ENCODE results near the gene CBL. TPM values are rescaled to one million over a fixed set of nuclear protein-coding genes. Genes with fewer than 3 reads are reported as not detected.
A peak's percentile ranks its signal among the peaks of the same experiment; 100 is the strongest.

Gene CBL
- total RNA-seq, 4 donors from 2014 or later: 9.9 to 14.2 (median 12.4) TPM

GRCh38 chr11:119202554-119202953 lies 3.6 kb upstream of the CBL start:
- TF ChIP-seq, protein P1, sequence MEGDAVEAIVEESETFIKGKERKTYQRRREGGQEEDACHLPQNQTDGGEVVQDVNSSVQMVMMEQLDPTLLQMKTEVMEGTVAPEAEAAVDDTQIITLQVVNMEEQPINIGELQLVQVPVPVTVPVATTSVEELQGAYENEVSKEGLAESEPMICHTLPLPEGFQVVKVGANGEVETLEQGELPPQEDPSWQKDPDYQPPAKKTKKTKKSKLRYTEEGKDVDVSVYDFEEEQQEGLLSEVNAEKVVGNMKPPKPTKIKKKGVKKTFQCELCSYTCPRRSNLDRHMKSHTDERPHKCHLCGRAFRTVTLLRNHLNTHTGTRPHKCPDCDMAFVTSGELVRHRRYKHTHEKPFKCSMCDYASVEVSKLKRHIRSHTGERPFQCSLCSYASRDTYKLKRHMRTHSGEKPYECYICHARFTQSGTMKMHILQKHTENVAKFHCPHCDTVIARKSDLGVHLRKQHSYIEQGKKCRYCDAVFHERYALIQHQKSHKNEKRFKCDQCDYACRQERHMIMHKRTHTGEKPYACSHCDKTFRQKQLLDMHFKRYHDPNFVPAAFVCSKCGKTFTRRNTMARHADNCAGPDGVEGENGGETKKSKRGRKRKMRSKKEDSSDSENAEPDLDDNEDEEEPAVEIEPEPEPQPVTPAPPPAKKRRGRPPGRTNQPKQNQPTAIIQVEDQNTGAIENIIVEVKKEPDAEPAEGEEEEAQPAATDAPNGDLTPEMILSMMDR (IDR thresholded peaks at IDR 0.05): no peak
- TF ChIP-seq POLR2A (IDR thresholded peaks at IDR 0.05): no peak
- peaks cover 10 to 18% (median 13%) of the 10 kb centered on the region in 3 donors for H3K4me1 ChIP-seq
- no peak for DNase-seq
- intact Hi-C loops (cut with DNase I): loop anchor here (10.0 kb wide), 1 partner anchor 92 kb away; no protein-coding TSS in a partner anchor
- H3K27me3 ChIP-seq: no peaks in the 10 kb centered on the region
- H3K36me3 ChIP-seq: no peaks in the 10 kb centered on the region
- H3K27ac ChIP-seq: no peak overlapping the region
- no peaks in the 10 kb centered on the region for H3K9me3 ChIP-seq
- 84 to 86% methylated on average over 7 of the region's 7 CpGs for WGBS, 2 donors
- no peak overlapping the region for H3K4me3 ChIP-seq

GRCh38 chr11:119204066-119204465 lies 2.1 kb upstream of the CBL start:
- Histone ChIP-seq H3K36me3 (no peaks in the 10 kb centered on the region), H3K4me1 (peaks cover 16 to 33% (median 16%) of the 10 kb centered on the region in 3 donors), H3K9me3 (no peaks in the 10 kb centered on the region), H3K4me3 (no peak overlapping the region), H3K27ac (no peak overlapping the region), H3K27me3 (no peaks in the 10 kb centered on the region)
- intact Hi-C loops (cut with DNase I): loop anchor here (10.0 kb wide), 1 partner anchor 91 kb away; no protein-coding TSS in a partner anchor
- TF ChIP-seq, protein P1 (IDR thresholded peaks at IDR 0.05): no peak
- TF ChIP-seq POLR2A (IDR thresholded peaks at IDR 0.05): no peak
- DNase-seq: no peak
- WGBS, 2 donors: 89 to 94% methylated on average over 4 to 9 of the region's 9 CpGs

- peaks cover 16 to 43% (median 16%) of the 10 kb centered on the region in 3 donors for H3K4me1 ChIP-seq
- intact Hi-C loops (cut with DNase I): loop anchor here (5.0 to 10.0 kb wide), 2 partner anchors 90 to 117 kb away; no protein-coding TSS in a partner anchor
- no peaks in the 10 kb centered on the region for H3K27me3 ChIP-seq
- TF ChIP-seq, protein P1 (IDR thresholded peaks at IDR 0.05): no peak
- no peak for TF ChIP-seq POLR2A (IDR thresholded peaks at IDR 0.05)
- peak overlapping the region in 3 of 4 donors; percentile 95 to 99 (median 97) for H3K27ac ChIP-seq
- no peaks in the 10 kb centered on the region for H3K9me3 ChIP-seq
- H3K4me3 ChIP-seq: peak overlapping the region in 3 of 4 donors; percentile 85 to 99 (median 97)
- 33 to 35% methylated on average over 5 to 9 of the region's 10 CpGs for WGBS, 2 donors
- no peaks in the 10 kb centered on the region for H3K36me3 ChIP-seq
- no peak for DNase-seq
Observed at GRCh38 chr11:119205080-119205479, 1.1 kb upstream of the CBL start.

DNA sequence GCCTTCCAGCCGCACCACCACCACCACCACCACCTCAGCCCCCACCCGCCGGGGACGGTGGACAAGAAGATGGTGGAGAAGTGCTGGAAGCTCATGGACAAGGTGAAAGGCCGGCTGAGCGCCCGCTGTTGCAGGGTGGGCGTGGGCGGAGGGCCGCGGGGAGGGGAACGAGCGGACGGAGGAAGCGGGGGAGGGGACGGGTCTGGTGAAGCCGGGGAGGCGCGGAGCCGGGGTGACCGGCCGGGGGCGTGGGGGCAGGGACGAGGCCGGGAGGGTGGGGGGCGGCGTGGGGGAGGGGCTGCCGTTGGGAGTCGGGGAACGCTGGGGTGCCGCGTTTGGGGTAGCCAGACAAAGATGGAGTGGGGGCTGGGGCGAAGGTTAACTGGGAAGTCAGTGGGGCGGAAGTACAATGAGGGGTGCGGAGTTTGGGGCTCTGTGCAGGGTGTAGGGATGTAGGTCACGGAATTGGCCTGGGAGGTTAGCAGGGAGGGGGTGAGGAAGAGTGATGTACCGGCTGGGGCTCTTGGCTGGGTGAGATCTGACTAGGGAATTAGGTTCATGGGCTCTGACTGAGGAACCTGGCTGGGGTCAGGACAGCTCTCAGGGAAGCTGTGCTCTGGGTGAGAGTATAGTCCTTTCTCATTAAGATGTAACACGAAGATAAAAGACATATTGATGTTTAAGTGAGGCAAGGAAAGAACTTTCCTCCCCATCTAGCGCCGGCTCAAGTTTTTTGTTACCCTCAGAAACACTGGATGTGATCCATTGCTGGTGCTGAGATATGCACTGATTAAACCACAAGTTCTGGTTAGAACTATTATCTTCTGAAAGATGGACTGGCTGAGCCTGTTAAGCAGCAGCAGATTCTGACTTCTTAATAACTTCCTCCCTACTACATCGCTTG lies 624 bp downstream of the CBL start:
- Histone ChIP-seq H3K9me3 (no peaks in the 10 kb centered on the region), H3K27me3 (no peaks in the 10 kb centered on the region), H3K36me3 (no peaks in the 10 kb centered on the region), H3K4me1 (peaks cover 16 to 48% (median 16%) of the 10 kb centered on the region in 3 donors), H3K4me3 (peak overlapping the region; percentile 85 to 99 (median 96)), H3K27ac (peak overlapping the region; percentile 95 to 99 (median 98))
- 1 to 2% methylated on average over 13 to 16 of the region's 41 CpGs for WGBS, 2 donors
- TF ChIP-seq POLR2A (IDR thresholded peaks at IDR 0.05): no peak
- TF ChIP-seq, protein P1 (IDR thresholded peaks at IDR 0.05): no peak
- DNase-seq: peak; percentile 25
- intact Hi-C loops (cut with DNase I): loop anchor here (5.0 to 10.0 kb wide), 2 partner anchors 88 to 116 kb away; no protein-coding TSS in a partner anchor
